BE2C (cell line): ENCODE results near the gene P2RX1.

ENCODE experiments used
- DNase-seq: peaks from one replicate; pipeline ENCODE4 v3.0.0-alpha.2; 2020
- H3K27me3 ChIP-seq: fragments of 250-450 bp; sonication (Bioruptor Pico); 2 replicates; pipeline ENCODE4 v1.5.1; 2020; ENCODE audit warnings: mild to moderate bottlenecking
- H3K36me3 ChIP-seq: fragments of 250-450 bp; sonication (Bioruptor Pico); 2 replicates; pipeline ENCODE4 v1.5.1; 2020; ENCODE audit warnings: mild to moderate bottlenecking
- H3K4me1 ChIP-seq: fragments of 250-450 bp; sonication (Bioruptor Pico); 2 replicates; pipeline ENCODE4 v1.5.1; 2020
- H3K4me3 ChIP-seq: 2 replicates; pipeline ENCODE4 v1.5.1; 2011; ENCODE audit warnings: low read depth, low read length
- H3K9me3 ChIP-seq: fragments of 250-450 bp; sonication (Bioruptor Pico); 2 replicates; pipeline ENCODE4 v1.5.1; 2020
- CTCF ChIP-seq: IDR thresholded peaks from 2 replicates; pipeline ENCODE4 v1.5.1; 2012; ENCODE audit warnings: mild to moderate bottlenecking, low read depth, low read length

The P2RX1 gene

GRCh38 chr17:3870871-3871306 lies 45.4 kb downstream of the P2RX1 start:
- DNase-seq, result no peak
- Histone ChIP-seq H3K4me1 (no peaks in the 10 kb centered on the region), H3K9me3 (no peaks in the 10 kb centered on the region), H3K4me3 (no peak overlapping the region), H3K36me3 (peaks cover 24% of the 10 kb centered on the region), H3K27me3 (no peaks in the 10 kb centered on the region)
- no peak for TF ChIP-seq CTCF

- no peak for DNase-seq
- Histone ChIP-seq H3K4me1 (no peaks in the 10 kb centered on the region), H3K36me3 (peaks cover 14% of the 10 kb centered on the region), H3K9me3 (no peaks in the 10 kb centered on the region), H3K27me3 (no peaks in the 10 kb centered on the region), H3K4me3 (no peak overlapping the region)
- no peak for TF ChIP-seq CTCF
These were observed 48.7 kb downstream of the P2RX1 start for GRCh38 chr17:3867606-3868005.

GRCh38 chr17:3867106-3867505 lies 49.2 kb downstream of the P2RX1 start:
- Histone ChIP-seq H3K36me3 (peaks cover 10% of the 10 kb centered on the region), H3K27me3 (no peaks in the 10 kb centered on the region), H3K9me3 (no peaks in the 10 kb centered on the region), H3K4me3 (no peak overlapping the region), H3K4me1 (no peaks in the 10 kb centered on the region)
- DNase-seq, result no peak
- TF ChIP-seq CTCF, result no peak

- Histone ChIP-seq H3K4me3 (no peak overlapping the region), H3K4me1 (no peaks in the 10 kb centered on the region), H3K9me3 (no peaks in the 10 kb centered on the region), H3K36me3 (peaks cover 8% of the 10 kb centered on the region), H3K27me3 (no peaks in the 10 kb centered on the region)
- no peak for TF ChIP-seq CTCF
- no peak for DNase-seq
These were observed 50.0 kb downstream of the P2RX1 start for GRCh38 chr17:3866276-3866675.

GRCh38 chr17:3865176-3865575 lies 51.1 kb downstream of the P2RX1 start:
- Histone ChIP-seq H3K4me3 (no peak overlapping the region), H3K36me3 (peaks cover 14% of the 10 kb centered on the region), H3K4me1 (no peaks in the 10 kb centered on the region), H3K27me3 (no peaks in the 10 kb centered on the region), H3K9me3 (no peaks in the 10 kb centered on the region)
- no peak for TF ChIP-seq CTCF
- DNase-seq, result peak; percentile 54

- Histone ChIP-seq H3K4me1 (no peaks in the 10 kb centered on the region), H3K9me3 (no peaks in the 10 kb centered on the region), H3K4me3 (no peak overlapping the region), H3K36me3 (peaks cover 12% of the 10 kb centered on the region), H3K27me3 (no peaks in the 10 kb centered on the region)
- DNase-seq, result no peak
- TF ChIP-seq CTCF, result no peak
These were observed 51.7 kb downstream of the P2RX1 start for GRCh38 chr17:3864534-3864933.
